NCI-H82 (cell line): Measurements from ENCODE around the gene TRABD2B.

Source experiments
- DNase-seq: peaks from one replicate; lab custom pipeline; 2025; lab: John Stamatoyannopoulos, UW

TRABD2B gene

DNA sequence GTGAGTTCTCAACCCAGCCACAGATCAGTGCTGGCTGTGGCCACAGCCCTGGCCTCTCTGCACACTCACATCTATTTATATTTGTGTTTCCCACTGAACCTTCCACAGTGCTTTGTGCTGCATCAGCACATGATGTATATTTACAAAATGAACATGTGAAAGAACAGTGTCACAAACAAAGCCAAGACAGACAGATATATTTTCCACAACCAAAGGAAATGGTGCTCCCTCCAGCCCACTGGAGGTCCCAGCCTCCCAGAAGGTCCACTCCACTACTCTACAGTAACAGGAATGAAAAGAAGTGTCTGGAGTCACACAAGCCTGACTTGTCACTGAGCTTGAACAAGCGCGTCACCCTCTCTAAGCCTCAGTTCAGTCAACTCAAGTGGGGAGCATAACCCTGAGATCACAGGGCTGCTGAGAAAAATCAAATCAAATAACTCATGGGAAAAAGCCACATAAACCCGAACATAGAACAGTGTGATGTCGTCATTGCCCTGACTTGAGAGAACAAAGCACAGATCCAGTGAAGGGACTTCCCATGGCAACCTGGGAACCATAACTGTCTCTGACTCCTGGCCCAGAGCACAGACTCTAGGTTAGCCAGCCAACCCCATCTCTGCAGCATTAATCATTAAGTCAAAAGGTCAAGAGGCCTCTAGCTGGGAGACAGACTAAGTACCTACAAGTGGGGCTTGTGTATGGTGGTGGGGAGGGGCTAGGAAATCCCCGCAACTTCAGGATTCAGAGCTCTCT lies 121.2 kb downstream of the TRABD2B start:
- DNase-seq = peak; percentile 53

DNA sequence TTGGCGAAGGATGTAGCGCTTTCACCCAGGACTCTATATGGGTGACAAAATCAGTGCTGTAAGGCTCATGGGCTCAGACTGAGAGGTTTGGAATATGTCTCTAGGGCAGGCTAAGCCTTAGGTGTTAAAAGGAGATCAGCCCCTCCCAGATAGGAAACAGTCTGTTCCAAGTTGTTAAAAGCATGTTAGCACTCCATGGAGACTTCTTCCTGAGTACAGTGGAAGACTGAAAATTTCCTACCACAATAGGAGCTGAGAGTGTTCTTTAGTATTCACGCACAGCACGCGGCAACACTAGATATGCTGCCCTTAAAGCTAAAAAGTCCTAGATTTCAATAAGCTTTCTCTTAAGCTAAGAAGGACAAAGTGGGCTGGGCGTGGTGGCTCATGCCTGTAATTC lies 122.1 kb downstream of the TRABD2B start:
- DNase-seq = peak; percentile 67

- no peak for DNase-seq
Observed at GRCh38 chr1:47873337-47873736, 123.8 kb downstream of the TRABD2B start.

GRCh38 chr1:47872886-47873285 lies 124.3 kb downstream of the TRABD2B start:
- DNase-seq = peak; percentile 47

DNA sequence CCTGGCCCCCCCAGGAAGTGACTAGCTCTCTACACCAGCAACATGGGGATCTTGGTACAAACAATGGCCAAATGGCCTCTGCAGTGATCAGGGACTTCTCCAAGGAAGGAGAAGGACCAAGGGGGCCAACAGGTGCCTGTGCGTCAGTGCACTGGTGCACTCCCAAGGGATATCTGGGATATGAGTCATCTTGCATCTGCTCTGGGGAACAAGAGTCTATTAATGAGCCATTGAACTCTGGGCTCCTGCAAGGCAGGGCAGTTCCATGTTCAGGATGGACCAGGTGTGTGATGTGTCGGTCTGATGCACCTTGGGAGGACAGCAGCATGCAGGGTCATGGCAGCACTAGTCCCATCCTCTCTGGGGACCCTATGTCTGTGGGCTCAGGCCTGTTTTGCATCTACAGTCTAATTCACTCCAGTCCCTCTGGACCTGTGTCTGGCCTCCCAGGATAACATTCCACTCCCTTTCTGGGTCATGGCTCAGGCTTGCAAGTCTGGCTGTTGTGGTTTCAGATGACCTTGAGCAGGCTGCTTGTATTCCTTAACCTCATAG lies 125.3 kb downstream of the TRABD2B start:
- DNase-seq = peak; percentile 68

GRCh38 chr1:47870946-47871676 lies 126.1 kb downstream of the TRABD2B start:
- DNase-seq = peak; percentile 82

DNA sequence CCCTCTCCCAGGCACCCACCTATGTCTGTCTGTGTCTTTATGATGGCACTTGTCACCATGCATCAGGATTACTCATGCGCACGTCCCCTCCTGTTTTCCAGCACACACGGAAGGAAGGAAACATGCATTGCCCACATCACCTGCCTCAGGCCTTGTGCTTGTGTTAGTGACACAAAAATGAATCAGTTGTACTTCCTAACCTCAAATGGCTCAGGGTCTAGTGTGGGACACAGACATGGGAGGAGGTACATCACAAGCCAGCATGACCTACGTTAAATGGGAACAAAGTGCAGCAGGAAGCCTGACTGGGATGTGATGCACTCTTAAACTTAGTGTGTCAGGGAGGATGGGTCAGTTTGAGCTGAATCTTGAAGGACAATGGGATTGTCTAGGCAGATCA lies 126.7 kb downstream of the TRABD2B start:
- DNase-seq = no peak

DNA sequence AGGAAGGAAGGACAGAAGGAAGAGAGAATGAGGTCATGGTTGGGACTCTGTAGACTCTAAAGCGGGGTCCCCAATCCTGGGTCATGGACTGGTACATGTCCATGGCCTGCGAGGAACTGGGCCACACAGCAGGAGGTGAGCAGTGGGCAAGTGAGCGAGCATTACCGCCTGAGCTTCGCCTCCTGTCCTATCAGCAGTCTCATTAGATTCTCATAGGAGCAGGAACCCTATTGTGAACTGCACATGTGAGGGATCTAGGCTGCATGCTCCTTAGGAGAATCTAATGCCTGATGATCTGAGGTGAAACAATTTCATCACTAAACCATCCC lies 128.9 kb downstream of the TRABD2B start:
- no peak for DNase-seq

DNA sequence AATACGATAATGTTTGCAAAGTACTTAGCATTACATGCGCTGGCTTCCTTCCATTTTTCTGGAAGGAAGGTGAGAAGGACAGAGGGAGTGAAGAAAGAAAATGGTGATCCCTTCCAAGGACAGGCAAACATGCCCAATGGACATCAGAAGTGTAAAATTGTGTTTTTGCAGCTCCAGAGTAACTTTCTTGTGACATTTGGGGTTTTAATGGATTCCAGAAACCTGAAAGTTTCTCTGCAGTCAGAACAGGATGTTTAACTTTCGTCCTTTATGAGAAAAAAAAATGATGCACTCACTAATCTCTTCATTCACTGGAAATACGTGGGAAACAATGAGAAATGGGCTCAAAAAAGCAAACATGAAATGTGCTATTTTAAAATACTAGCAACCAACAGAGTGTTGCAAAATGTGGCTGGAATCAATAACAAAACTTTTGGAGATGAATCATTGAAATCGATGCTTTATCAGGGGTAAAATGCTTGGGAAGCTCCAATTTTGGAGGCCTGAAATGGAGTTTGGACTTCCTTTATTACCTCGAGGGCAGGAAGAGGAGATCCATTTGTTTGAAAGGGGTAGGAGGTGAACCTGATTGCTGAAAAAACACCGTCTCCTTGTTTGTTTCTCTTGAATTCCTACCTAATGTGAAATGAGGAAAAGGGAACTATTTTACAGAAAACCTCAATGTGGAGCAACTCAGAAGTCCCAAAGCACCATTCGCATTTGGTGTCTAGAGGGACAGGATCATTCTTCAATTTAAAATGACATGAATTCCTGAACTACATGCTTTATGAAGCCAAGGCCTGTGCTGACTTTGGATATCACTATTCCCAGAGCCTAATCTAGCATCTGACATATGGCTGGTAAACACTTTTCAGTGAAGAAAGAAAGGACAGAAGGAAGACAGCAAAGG lies 129.5 kb downstream of the TRABD2B start:
- DNase-seq = peak; percentile 77

DNA sequence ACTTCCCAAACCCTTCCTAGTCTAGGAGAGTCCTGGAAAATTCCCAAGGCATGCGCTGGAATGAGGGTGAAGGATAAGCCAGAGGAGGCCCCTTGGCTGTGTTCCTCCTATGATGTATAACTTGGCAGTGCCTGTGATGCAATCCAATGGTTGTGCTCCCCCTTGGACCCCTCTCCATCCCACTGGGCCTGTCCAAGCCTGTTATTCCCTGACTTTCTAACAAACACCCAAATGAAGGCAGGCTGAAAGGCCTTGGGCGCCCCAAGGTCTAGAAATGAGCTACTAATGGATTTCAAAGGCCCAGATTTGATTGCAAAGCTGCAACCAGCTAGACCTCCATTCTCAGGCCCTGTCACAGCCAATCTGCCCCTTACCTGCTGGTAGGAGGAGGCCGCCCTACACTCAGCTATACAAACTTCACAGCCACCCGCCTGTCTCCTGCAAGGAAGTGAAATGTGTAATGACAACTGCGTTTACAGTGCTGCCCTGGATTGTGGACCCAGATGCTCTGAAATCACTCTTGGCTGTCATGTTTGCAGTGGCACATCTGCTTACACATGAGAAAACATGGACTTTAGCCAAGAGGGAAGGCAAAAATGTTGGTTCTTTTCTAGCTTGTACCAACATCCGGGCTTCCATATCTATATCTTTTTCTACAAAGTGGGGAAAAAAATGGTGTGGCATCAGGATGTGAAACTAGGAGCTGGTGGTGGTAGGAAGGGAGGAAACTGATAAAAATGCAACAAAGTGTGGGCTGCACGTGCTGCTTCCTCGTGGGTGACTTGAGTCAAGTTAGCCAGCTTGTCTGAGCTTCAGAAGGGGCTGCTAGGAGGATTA lies 130.4 kb downstream of the TRABD2B start:
- peak; percentile 21 for DNase-seq

- DNase-seq = peak; percentile 72
Observed at GRCh38 chr1:47865881-47866535, 131.2 kb downstream of the TRABD2B start.

- DNase-seq = no peak
Observed at GRCh38 chr1:47859092-47859743, 138.0 kb downstream of the TRABD2B start.

- no peak for DNase-seq
Observed at GRCh38 chr1:47856996-47857395, 140.2 kb downstream of the TRABD2B start.

DNA sequence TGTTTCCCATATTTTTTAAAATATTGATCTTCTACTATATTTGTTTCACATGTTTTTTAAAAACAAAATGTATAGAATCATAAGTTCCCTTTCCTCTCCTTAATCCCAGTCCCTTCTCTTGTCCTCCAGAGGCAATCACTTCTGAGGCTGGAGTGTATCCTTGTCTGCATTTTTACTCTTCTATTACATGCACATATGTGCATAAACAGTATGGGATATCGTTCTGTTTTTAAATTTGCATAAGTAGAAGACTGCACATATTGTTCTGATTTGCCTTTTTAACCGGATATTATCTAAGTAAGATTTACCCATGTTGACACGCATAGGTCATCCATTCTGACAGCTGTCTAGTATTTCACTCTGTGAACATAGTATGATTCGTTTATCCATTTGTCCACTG lies 142.0 kb downstream of the TRABD2B start:
- no peak for DNase-seq

- DNase-seq = no peak
Observed at GRCh38 chr1:47854552-47855144, 142.5 kb downstream of the TRABD2B start.

- DNase-seq = no peak
Observed at GRCh38 chr1:47853852-47854251, 143.3 kb downstream of the TRABD2B start.

DNA sequence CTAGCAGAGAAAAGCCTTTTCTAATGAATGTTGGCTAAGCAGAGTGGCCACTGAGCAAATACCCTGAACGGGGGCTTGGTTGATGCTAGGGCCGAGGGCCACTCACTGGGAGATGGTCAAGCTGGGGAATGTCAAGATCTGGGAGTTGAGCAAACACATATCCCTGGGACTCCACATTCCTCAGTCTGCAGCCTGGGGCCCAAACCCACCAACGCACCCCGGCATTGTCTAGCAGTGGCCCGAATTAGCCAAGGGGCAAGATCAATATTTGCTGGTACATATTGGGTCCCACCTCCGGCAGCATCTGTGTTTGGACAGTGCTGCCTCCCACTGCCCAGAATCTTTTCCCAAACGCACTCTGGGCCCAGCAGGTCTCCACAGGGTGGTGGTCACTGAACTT lies 144.1 kb downstream of the TRABD2B start:
- no peak for DNase-seq

- DNase-seq = no peak
Observed at GRCh38 chr1:47852006-47852718, 145.0 kb downstream of the TRABD2B start.

DNA sequence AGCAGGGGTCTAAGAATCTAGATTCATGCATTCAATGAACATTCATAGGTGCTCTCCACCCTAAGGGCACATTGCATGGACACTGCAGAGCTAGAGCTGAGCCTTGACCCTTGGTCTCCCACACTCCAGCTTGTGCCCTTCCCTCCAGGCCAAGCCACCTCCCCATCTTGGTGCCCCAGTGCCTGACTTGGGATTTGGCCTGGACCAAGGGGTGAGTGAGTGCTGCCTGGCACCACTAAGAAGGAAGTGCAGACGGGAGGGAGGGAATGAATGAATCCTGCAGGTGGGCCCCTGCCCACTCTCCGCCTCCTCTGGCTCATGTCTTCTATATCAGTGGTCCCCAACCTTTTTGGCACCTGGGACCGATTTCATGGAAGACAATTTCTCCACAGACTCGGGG lies 146.7 kb downstream of the TRABD2B start:
- no peak for DNase-seq
